Adrenal gland (tissue), 12 donors: ENCODE results near the gene HINT2. TPM values are rescaled to one million over a fixed set of nuclear protein-coding genes. Genes with fewer than 3 reads are reported as not detected.

ENCODE experiments used
- DNase-seq, 7 donors: peaks; one replicate each; pipeline ENCODE4 v3.0.0-alpha.2; 2019 to 2020
- H3K27ac ChIP-seq, 5 donors: fragments of 200-600 bp; sonication (generic) in 4 of 5; 1 replicate in 3 of 5; 2 replicates in 2 of 5; pipeline versions ENCODE4 v1.5.1 to v1.8.0; 2016 to 2020; ENCODE audit warnings: mild to moderate bottlenecking in 1 of 5
- H3K27me3 ChIP-seq: fragments of 200-600 bp; 2 replicates; pipeline ENCODE4 v1.8.0; 2021
- H3K36me3 ChIP-seq, 2 donors: fragments of 200-600 bp; replicated peaks in 1 of 2; 1 replicate in 1 of 2; 2 replicates in 1 of 2; pipeline versions ENCODE4 v1.5.1 to v1.8.0; 2018 to 2022
- H3K4me1 ChIP-seq, 2 donors: fragments of 200-600 bp; replicated peaks in 1 of 2; 1 replicate in 1 of 2; 2 replicates in 1 of 2; pipeline versions ENCODE4 v1.5.1 to v1.8.0; 2018 to 2021
- H3K4me3 ChIP-seq, 4 donors: fragments of 200-600 bp; sonication (generic) in 3 of 4; one replicate each; pipeline ENCODE4 v1.5.1; 2016 to 2018
- H3K9me3 ChIP-seq, 3 donors: fragments of 200-600 bp; sonication (generic) in 1 of 3; replicated peaks in 1 of 3; 1 replicate in 2 of 3; 2 replicates in 1 of 3; pipeline versions ENCODE4 v1.5.1 to v1.8.0; 2016 to 2021
- POLR2A ChIP-seq, 2 donors: fragments of 450-650 bp; IDR thresholded peaks; one replicate each; pipeline ENCODE4 v1.6.1; 2017; ENCODE audit warnings: antibody characterized with exemption in 2 of 2, mild to moderate bottlenecking in 2 of 2, moderate library complexity in 1 of 2
- WGBS, 4 donors: extraction: QIAGEN DNeasy Blood & Tissue Kit in 2 of 4; methylation state at CpG; one replicate each; pipeline versions ENCODE4 v1.1.5 to v1.1.7; 2013 to 2017; 5-methylcytosine and 5-hydroxymethylcytosine counted together
- intact Hi-C, 2 donors: fragments of 100-400 bp; cut with DNase I; formaldehyde crosslinking; loops; one replicate each; pipeline versions ENCODE4 v1.14.1 to v1.15.0; 2022 to 2023
- polyA plus RNA-seq, 3 donors: library from polyadenylated mRNA; stranded (reverse); fragments of 200-250 nt in 2 of 3; fragments of 350-450 nt in 1 of 3; fragmentation: Illumina TruSeq in 1 of 3; extraction: RNeasy Lipid Tissue Mini Kit (QIAGEN cat#74804) in 1 of 3; gene quantifications; one replicate each; pipeline ENCODE4 v1.2.3, GENCODE V29; 2013 to 2014
- total RNA-seq, 9 donors: library from RNA; depleted of rRNA in 4 of 9; stranded (reverse); fragments of >200 nt in 4 of 9; fragments of 120-200 nt in 1 of 9; fragmentation: NEBNext Ultra II Directional in 1 of 9; extraction: Animal tissue kit (Norgen Biotek cat#: 25700) in 1 of 9; gene quantifications; one replicate each; pipeline versions ENCODE4 v1.1.0 to v1.2.4, GENCODE V29; 2013 to 2023
- TF ChIP-seq, protein P1 (sequence below), 6 experiments: fragments of 450-650 bp in 4 of 6; fragments of 200-600 bp in 2 of 6; sonication (generic) in 1 of 6; IDR thresholded peaks; 1 replicate in 5 of 6; 2 replicates in 1 of 6; pipeline versions ENCODE4 v1.5.1 to v1.8.0; 2016 to 2021; ENCODE audit warnings: antibody characterized with exemption in 6 of 6, mild to moderate bottlenecking in 2 of 6, moderate library complexity in 1 of 6
- donor health status: healthy with polysubstance abuse.
- donor health status: Bipolar disorder and iron deficiency.
- donor health status: DM: yes; HTN: yes; CAD: no.
- donor health status: DM: no; HTN: no; CAD: no.
- donor health status: DM: no; HTN: no; CAD: no.
- donor health status: DM: yes; HTN: yes; CAD: no.

Gene HINT2
- total and polyA plus RNA-seq, 12 donors: 27.6 to 199 (median 82.9) TPM

DNA sequence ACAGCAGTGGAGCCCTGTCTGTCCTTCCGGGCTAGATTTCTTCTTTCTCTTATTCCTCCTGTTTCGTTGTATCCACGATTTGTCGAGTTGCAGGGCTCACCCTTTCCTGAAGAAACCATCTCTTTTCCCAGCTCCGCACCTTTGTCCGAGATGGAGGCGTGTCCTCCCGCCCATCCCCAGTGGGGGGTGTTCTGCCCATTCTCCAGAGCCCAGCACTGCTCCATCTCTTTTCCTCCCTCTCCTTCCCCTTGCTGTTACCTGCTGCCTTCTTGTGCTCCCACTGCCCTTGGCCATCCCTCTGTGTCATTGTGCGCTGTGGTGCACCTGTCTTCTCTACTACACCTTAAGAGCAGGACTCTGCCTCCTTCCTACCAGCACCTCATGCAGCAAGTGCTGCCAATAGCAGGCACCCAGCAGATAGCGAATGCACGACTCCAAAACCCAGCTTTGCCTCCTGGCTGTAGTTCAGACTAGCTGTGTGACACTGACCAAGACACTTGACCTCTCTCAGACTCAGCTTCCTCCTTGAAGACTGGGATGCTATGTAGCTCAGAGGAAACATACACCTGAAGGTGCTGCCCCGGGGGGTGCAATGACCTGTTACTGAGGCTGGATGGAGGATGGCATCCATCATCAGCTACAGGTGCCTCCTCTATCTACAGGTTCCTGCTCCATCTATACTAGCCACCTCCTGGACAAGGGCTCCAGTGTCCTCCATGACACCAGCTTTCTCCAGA lies 46.5 kb upstream of the HINT2 start:
- TF ChIP-seq POLR2A (IDR thresholded peaks at IDR 0.05): no peak
- TF ChIP-seq, protein P1, sequence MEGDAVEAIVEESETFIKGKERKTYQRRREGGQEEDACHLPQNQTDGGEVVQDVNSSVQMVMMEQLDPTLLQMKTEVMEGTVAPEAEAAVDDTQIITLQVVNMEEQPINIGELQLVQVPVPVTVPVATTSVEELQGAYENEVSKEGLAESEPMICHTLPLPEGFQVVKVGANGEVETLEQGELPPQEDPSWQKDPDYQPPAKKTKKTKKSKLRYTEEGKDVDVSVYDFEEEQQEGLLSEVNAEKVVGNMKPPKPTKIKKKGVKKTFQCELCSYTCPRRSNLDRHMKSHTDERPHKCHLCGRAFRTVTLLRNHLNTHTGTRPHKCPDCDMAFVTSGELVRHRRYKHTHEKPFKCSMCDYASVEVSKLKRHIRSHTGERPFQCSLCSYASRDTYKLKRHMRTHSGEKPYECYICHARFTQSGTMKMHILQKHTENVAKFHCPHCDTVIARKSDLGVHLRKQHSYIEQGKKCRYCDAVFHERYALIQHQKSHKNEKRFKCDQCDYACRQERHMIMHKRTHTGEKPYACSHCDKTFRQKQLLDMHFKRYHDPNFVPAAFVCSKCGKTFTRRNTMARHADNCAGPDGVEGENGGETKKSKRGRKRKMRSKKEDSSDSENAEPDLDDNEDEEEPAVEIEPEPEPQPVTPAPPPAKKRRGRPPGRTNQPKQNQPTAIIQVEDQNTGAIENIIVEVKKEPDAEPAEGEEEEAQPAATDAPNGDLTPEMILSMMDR (IDR thresholded peaks at IDR 0.05): no peak
- DNase-seq: peak in 2 of 7 donors; percentile 16 to 45
- peaks cover 8% of the 10 kb centered on the region for H3K27me3 ChIP-seq
- no peak overlapping the region for H3K4me3 ChIP-seq
- no peaks in the 10 kb centered on the region for H3K4me1 ChIP-seq
- WGBS, 4 donors: 61 to 70% (median 65%) methylated on average over 12 of the region's 12 CpGs
- no peaks in the 10 kb centered on the region for H3K36me3 ChIP-seq
- H3K9me3 ChIP-seq: no peaks in the 10 kb centered on the region
- H3K27ac ChIP-seq: no peak overlapping the region
- intact Hi-C loops: no loop called here

DNA sequence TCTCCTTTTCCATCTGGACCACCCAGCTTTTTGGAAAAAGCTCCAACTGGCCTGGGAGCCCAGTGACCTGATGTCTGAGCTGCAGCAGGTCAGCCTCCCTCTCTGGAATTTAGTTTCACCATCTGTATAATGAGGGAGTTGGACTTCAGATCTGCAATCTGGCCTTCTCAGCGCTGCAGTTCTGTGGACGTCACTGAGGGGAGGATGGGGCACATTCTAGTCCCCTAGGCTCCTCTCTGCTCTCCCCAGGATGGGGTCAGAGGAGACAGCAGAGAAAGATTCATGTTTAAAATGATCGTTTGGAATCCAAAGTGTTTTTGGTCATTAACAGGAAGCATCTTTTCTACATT lies 45.1 kb upstream of the HINT2 start:
- TF ChIP-seq, protein P1 (IDR thresholded peaks at IDR 0.05): no peak
- TF ChIP-seq POLR2A (IDR thresholded peaks at IDR 0.05): no peak
- Histone ChIP-seq H3K27ac (no peak overlapping the region), H3K9me3 (no peaks in the 10 kb centered on the region), H3K36me3 (no peaks in the 10 kb centered on the region), H3K27me3 (peaks cover 4% of the 10 kb centered on the region), H3K4me1 (no peaks in the 10 kb centered on the region), H3K4me3 (no peak overlapping the region)
- WGBS, 4 donors: 35 to 49% (median 39%) methylated on average over 3 of the region's 3 CpGs
- peak in 2 of 7 donors; percentile 20 to 44 for DNase-seq
- intact Hi-C loops: no loop called here

DNA sequence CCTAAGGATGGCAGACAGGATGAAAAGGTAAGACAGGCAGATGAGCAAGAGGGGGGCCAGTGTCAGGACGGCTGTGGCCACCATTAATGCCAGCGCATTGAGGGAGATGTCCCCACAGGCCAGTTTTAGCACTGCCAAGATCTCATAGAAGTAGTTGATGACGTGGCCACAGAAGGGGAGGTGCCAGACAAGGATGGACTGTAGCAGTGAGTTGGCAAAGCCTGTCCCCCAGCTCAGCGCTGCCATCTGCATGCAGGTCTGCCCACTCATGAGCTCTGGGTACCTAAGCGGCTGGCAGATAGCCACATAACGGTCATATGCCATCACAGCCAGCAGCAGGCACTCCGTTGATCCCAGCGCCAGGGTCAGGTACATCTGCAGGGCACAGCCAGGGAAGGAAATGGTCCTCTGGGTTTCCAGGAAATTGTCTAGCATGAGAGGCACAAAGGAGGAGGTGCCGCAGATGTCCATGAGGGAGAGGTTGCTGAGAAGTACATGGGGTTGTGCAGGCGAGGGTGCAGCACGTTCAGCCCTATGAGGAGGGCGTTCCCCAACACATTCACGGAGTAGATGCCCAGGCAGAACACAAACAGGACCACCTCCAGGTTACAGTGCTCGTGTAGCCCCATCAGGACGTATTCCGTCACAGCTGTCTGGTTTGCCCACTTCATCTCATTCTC lies 44.6 kb upstream of the HINT2 start:
- intact Hi-C loops: no loop called here
- 40 to 57% (median 46%) methylated on average over 8 to 16 of the region's 16 CpGs for WGBS, 4 donors

DNA sequence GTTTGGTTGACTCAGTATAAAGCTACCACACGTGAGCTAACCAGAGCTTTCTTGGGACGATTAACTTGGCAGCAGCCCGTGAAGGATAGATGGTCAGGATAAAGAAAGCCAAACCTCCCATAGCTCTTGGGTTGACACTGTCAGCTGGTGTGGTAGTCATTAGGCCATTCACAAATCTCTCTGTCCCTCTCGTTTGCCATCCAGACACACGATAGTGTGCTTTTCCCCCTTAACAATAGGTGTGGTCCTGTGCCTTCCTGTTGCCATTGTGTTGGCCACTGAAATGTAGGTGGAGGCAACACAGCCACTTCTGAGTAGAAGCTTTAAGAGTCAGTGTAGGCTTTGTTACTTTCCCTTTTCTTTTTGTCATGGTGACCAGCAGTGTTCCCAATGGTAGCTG lies 43.6 kb upstream of the HINT2 start:
- Histone ChIP-seq H3K4me1 (no peaks in the 10 kb centered on the region), H3K9me3 (no peaks in the 10 kb centered on the region), H3K4me3 (no peak overlapping the region), H3K36me3 (no peaks in the 10 kb centered on the region), H3K27ac (no peak overlapping the region), H3K27me3 (no peaks in the 10 kb centered on the region)
- DNase-seq: no peak
- WGBS, 4 donors: 75 to 79% (median 76%) methylated on average over 5 of the region's 5 CpGs
- intact Hi-C loops: no loop called here
- TF ChIP-seq POLR2A (IDR thresholded peaks at IDR 0.05): no peak
- TF ChIP-seq, protein P1 (IDR thresholded peaks at IDR 0.05): no peak

More for the DNA sequence above, 44.6 kb upstream of the HINT2 start:
- TF ChIP-seq, protein P1 (IDR thresholded peaks at IDR 0.05): peak in 1 of 6 experiments; percentile 3
- no peak for TF ChIP-seq POLR2A (IDR thresholded peaks at IDR 0.05)
- no peaks in the 10 kb centered on the region for H3K9me3 ChIP-seq
- H3K27me3 ChIP-seq: no peaks in the 10 kb centered on the region
- no peaks in the 10 kb centered on the region for H3K4me1 ChIP-seq
- no peak overlapping the region for H3K27ac ChIP-seq
- H3K36me3 ChIP-seq: no peaks in the 10 kb centered on the region
- no peak overlapping the region for H3K4me3 ChIP-seq
- DNase-seq: peak in 6 of 7 donors; percentile 49 to 78 (median 56)
